HG03196 (cell line): ENCODE results near the gene DMAC2L.
"Not testable (repeated sequence)": the region's sequence is repeated elsewhere in the genome, so short reads cannot be mapped to it uniquely, and the experiment has no call there.

Source experiments
- ATAC-seq: cut with Tn5 transposase; IDR thresholded peaks from one replicate; pipeline ENCODE4 v1.9.1; 2021; ENCODE audit not compliant: unreplicated experiment

The DMAC2L gene

DNA sequence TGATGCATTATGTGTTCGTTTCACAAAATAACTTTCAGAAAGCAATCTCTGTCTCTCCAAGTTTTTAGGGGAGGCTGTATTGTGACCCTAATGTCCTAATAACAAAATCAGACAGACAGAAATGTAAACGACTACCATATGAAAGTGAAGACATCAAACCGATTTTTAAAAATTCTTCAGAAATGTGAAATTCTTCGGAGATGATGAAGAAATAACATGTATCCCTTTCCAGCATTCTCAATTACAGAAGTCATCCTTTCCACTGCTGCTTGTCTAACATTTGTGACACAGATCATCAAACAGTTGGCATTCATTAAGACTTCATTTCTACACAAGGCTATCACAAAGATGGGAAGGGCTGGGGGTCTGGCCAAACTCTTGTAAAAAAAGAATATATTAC is 41.0 kb downstream of the DMAC2L start:
- no peak for ATAC-seq

DNA sequence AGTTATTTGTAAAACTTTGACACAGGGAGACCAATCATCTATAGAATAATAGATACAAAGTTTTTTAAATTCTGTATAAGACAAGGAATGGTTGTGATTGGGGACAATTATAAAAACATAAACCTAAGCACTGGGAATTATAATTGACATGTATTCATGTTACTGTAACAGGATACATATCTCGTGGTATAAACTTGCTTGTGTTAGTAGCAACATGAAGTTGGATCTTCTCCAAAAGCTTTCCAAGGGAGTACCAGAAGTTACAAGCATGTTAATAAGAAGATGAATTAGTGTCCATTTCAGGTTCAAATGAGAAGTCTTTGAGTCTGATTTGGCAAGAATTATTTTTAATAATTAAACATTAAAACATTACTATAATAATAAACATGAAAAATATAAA is 42.4 kb downstream of the DMAC2L start:
- ATAC-seq, result no peak

GRCh38 chr14:50355692-50356091 is 43.6 kb downstream of the DMAC2L start:
- no peak for ATAC-seq

GRCh38 chr14:50356283-50356682 is 44.2 kb downstream of the DMAC2L start:
- not testable (repeated sequence) for ATAC-seq

GRCh38 chr14:50357124-50357523 is 45.0 kb downstream of the DMAC2L start:
- no peak for ATAC-seq

DNA sequence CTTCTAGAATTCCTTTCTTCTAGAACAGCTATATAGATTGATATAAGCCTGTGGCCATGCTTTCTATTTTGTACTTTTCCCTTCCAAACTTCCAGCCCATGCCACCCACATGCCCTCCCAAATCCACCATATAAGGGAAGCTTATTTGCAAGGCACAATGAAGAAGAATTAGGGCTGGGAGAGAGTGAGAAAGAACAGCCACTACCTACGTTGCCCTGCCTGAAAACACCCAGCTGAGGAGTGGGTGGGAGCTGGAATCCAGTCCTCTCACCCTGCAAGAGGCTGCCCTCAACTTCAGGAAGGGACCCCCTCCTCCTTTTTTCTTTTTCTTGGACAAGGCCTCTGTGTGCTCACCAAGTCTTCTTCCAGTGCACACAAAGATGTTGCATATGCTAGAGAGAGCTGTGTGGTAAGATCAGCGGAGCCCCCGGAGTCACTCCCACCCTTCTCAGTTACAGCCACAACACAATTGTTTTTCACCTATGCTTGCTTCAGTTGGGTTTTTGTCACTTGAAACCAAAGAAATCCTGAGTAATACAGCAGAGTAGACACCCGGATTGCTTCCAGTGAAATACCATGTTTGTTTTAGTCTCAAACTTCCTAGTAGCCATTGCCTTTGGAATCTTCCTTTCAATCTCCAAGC is 45.8 kb downstream of the DMAC2L start:
- ATAC-seq, result no peak

DNA sequence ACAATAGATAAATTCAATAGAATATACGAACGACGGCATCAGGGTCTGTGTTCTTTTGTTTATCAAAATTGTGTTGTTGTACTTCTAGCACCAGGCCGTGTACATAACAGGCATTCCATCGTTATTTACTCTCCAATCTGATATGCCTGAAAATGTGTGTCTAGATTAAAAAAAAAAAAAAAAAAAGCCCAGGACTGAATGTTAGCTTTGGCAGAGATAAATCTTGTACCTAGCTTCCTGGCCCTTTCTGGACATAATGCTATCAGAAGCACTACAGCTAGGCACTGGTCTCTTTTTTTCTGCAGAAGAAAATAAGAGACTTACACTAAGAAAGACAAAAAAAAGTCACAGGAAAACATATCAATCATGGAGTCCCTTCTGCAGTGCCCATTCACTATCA is 47.5 kb downstream of the DMAC2L start:
- no peak for ATAC-seq

GRCh38 chr14:50360093-50360492 is 48.0 kb downstream of the DMAC2L start:
- ATAC-seq, result no peak

- ATAC-seq, result no peak
Observed at GRCh38 chr14:50360851-50361250, 48.7 kb downstream of the DMAC2L start.

GRCh38 chr14:50361473-50362403 is 49.6 kb downstream of the DMAC2L start:
- not testable (repeated sequence) for ATAC-seq

GRCh38 chr14:50362764-50363713 is 50.9 kb downstream of the DMAC2L start:
- peak; percentile 23 for ATAC-seq

DNA sequence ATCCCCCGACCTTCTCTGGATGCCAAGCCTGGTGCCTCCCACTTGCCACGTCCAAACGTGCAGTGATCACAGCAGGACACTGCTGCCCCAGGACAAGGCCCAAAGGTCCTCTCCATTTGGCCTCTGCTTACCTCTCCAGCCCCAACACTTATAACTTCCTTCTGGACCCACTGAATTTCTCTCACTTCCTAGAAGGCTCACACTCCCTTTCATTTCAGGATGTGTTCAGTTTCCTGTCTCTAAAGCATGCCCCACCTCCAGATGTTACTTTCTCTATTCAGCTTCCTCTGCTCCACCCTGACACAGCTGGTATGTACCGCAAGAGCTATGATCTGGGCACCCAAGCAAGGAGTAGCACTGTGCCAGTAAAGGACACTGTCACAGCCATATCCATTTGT is 51.6 kb downstream of the DMAC2L start:
- ATAC-seq, result peak; percentile 95

GRCh38 chr14:50364792-50365191 is 52.7 kb downstream of the DMAC2L start:
- no peak for ATAC-seq

- not testable (repeated sequence) for ATAC-seq
Observed at GRCh38 chr14:50365572-50365971, 53.4 kb downstream of the DMAC2L start.

DNA sequence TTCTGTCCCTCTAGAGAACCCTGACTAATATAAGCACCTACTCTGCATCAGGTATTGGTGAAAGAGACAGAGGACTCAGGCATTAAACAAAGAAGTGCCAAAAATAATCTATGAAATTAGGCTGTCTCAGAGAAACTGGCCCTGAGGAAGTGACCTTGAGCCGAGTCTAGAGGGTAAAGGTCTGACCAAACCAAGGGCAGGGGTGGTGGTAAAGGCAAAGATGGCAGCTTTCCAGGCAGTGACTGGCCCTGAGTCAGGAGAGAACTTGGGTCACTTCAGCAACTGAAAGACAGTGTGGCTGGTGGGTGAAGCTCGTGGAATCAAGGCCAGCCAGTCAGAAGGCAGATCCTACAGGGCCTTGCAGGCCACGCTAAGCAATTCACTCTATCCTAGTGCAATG is 54.0 kb downstream of the DMAC2L start:
- no peak for ATAC-seq

DNA sequence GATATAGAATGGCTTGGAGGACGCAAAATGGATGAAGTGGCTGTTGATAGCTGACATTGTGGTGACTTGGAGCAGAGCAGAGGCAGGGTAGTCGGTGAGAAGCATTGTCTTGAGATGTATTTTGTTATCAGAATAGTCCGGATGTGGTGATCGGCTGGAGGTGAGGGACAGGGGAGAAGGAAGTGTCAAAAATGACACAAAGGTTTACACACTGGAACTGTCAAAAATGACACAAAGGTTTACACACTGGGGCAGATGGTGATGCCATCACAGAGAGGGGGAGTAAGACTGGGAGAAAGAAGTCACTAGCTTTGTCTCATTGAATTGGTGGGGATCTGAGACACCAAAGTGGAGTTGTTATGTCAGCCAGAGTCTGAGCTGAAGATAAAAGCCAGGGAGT is 54.5 kb downstream of the DMAC2L start:
- no peak for ATAC-seq

- ATAC-seq, result no peak
Observed at GRCh38 chr14:50371546-50371945, 59.4 kb downstream of the DMAC2L start.

DNA sequence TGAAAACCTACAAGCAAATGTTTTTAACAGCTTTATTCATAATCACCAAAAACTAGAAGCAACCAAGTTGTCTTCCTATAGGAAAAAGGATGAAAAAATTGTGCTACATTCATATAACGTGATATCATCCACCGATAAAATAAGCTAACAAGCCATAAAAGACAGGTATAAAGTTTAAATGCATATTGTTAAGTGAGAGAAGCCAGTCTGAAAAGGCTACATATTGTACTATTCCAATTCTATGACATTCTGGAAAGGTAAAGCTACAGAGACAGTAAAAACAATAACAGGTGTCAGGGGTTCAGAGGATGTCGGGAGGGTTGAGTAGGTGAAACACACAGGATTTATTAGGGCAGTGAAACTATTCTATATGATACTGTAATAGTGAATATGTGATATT is 61.8 kb downstream of the DMAC2L start:
- ATAC-seq, result no peak

DNA sequence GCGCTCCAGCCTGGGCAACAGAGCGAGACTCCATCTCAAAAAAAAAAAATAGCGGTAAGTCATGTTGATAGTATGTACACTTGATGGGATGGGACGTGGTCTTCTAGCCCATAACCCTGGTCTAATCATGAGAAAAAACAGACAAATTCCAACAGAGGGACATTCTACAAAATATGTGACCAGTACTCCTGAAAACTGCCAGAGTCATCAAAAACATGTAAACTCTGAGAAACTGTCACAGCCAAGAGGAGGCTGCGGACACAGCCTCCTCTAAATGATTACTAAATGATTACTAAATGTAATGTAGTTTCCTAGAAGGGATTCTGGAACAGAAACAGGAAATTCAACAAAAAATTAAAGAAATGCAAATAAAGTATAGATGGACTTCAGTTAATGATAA is 63.6 kb downstream of the DMAC2L start:
- ATAC-seq, result no peak
